ENCODE results near the gene ERC2. TPM values are rescaled to one million over a fixed set of nuclear protein-coding genes. Genes with fewer than 3 reads are reported as not detected.

Gene ERC2
- total and polyA plus RNA-seq, 12 donors: 0.22 to 4.2 (median 1.7) TPM

- Histone ChIP-seq H3K9me3 (no peaks in the 10 kb centered on the region), H3K4me1 (peaks cover 0 to 7% (median 0%) of the 10 kb centered on the region in 9 donors), H3K36me3 (no peaks in the 10 kb centered on the region), H3K27ac (no peak overlapping the region), H3K4me3 (no peak overlapping the region), H3K27me3 (no peaks in the 10 kb centered on the region)
- ATAC-seq (no peak), DNase-seq (no peak)
- intact Hi-C loops (cut with DNase I): no loop called here
- no peak for TF ChIP-seq CTCF (IDR thresholded peaks at IDR 0.05)
- WGBS, 2 donors: 78 to 94% methylated on average over 1 of the region's 1 CpG
Measured at GRCh38 chr3:55562700-55563099, 905.6 kb downstream of the ERC2 start.

- Histone ChIP-seq H3K36me3 (no peaks in the 10 kb centered on the region), H3K9me3 (no peaks in the 10 kb centered on the region), H3K4me1 (peaks cover 0 to 18% (median 0%) of the 10 kb centered on the region in 9 donors), H3K27me3 (no peaks in the 10 kb centered on the region), H3K4me3 (no peak overlapping the region), H3K27ac (no peak overlapping the region)
- intact Hi-C loops (cut with DNase I): no loop called here
- no peak for ATAC-seq
- no peak for TF ChIP-seq CTCF (IDR thresholded peaks at IDR 0.05)
- WGBS, 2 donors: 93 to 94% methylated on average over 7 of the region's 7 CpGs
- no peak for DNase-seq
Measured at GRCh38 chr3:55559500-55560423, 908.5 kb downstream of the ERC2 start.

- no peak for TF ChIP-seq CTCF (IDR thresholded peaks at IDR 0.05)
- no peak for ATAC-seq
- Histone ChIP-seq H3K36me3 (no peaks in the 10 kb centered on the region), H3K9me3 (no peaks in the 10 kb centered on the region), H3K27me3 (no peaks in the 10 kb centered on the region), H3K27ac (no peak overlapping the region), H3K4me3 (no peak overlapping the region), H3K4me1 (peaks cover 0 to 18% (median 0%) of the 10 kb centered on the region in 9 donors)
- no peak for DNase-seq
- intact Hi-C loops (cut with DNase I): no loop called here
- WGBS, 2 donors: 84 to 91% methylated on average over 1 of the region's 1 CpG
Measured at GRCh38 chr3:55558316-55558715, 910.0 kb downstream of the ERC2 start.

GRCh38 chr3:55557549-55557948 is 910.7 kb downstream of the ERC2 start:
- ATAC-seq (peak in 1 of 8 donors; percentile 54), DNase-seq (no peak)
- Histone ChIP-seq H3K9me3 (no peaks in the 10 kb centered on the region), H3K27ac (no peak overlapping the region), H3K4me3 (no peak overlapping the region), H3K36me3 (no peaks in the 10 kb centered on the region), H3K27me3 (no peaks in the 10 kb centered on the region), H3K4me1 (peaks cover 0 to 18% (median 0%) of the 10 kb centered on the region in 9 donors)
- no peak for TF ChIP-seq CTCF (IDR thresholded peaks at IDR 0.05)
- WGBS, 2 donors: 64 to 69% methylated on average over 1 of the region's 1 CpG
- intact Hi-C loops (cut with DNase I): no loop called here

Measured in heart right ventricle (tissue), 16 donors.